Astrocyte of the spinal cord (primary cell): Measurements from ENCODE around the gene DTWD2.
A peak's percentile ranks its signal among the peaks of the same experiment; 100 is the strongest.
"Not testable (repeated sequence)": the region's sequence is repeated elsewhere in the genome, so short reads cannot be mapped to it uniquely, and the experiment has no call there.

ENCODE experiments used
- DNase-seq: peaks from one replicate; pipeline ENCODE4 v3.0.0; 2011; ENCODE audit warnings: low read depth, low spot score
- H3K4me3 ChIP-seq: 2 replicates; pipeline ENCODE4 v1.5.1; 2011; ENCODE audit warnings: low read depth, mild to moderate bottlenecking, low read length, moderate library complexity
- CTCF ChIP-seq: IDR thresholded peaks from 2 replicates; pipeline ENCODE4 v1.5.1; 2012; ENCODE audit warnings: low read depth, mild to moderate bottlenecking, low read length, inconsistent platforms
- in situ Hi-C: cut with HindIII; loops from 2 replicates; pipeline ENCODE4 v1.10.0; 2017; ENCODE audit warnings: low sequenced_read_pairs

The DTWD2 gene

GRCh38 chr5:118967059-118967508 is 21.3 kb downstream of the DTWD2 start:
- H3K4me3 ChIP-seq, result no peak overlapping the region
- in situ Hi-C loops, result no loop called here
- DNase-seq, result no peak
- no peak for TF ChIP-seq CTCF

DNA sequence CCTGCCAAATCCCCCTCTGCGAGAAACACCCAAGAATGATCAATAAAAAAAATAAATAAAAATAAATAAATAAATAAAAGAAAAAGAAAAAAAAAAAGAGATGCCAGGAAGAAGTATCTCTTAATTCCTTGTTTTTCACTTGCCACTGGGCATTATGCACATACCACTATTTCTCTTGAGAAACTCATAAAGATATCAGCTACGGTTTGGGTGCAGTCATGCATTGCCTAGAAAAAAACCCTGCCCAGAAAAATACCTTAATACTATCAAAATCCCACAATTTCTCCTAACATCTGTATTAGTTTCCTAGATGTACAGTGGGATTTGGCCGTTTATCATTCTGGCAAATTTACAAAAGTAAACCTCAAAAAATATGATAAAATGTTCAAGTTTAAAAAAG is 22.5 kb downstream of the DTWD2 start:
- in situ Hi-C loops, result no loop called here
- TF ChIP-seq CTCF, result no peak

GRCh38 chr5:118964970-118965369 is 23.4 kb downstream of the DTWD2 start:
- in situ Hi-C loops, H3K4me3 ChIP-seq, DNase-seq: not testable (repeated sequence)

More for the DNA sequence above, 22.5 kb downstream of the DTWD2 start:
- no peak for DNase-seq
- H3K4me3 ChIP-seq, result no peak overlapping the region

- DNase-seq, H3K4me3 ChIP-seq, in situ Hi-C loops: not testable (repeated sequence)
Observed at GRCh38 chr5:118964388-118964787, 24.0 kb downstream of the DTWD2 start.

GRCh38 chr5:118963169-118963568 is 25.2 kb downstream of the DTWD2 start:
- in situ Hi-C loops, result no loop called here
- TF ChIP-seq CTCF, result no peak
- DNase-seq, result no peak
- no peak overlapping the region for H3K4me3 ChIP-seq

- H3K4me3 ChIP-seq, result no peak overlapping the region
- TF ChIP-seq CTCF, result no peak
- in situ Hi-C loops, result no loop called here
- DNase-seq, result no peak
Observed at GRCh38 chr5:118960557-118960956, 27.8 kb downstream of the DTWD2 start.

- H3K4me3 ChIP-seq, result no peak overlapping the region
- in situ Hi-C loops, result no loop called here
- DNase-seq, result peak; percentile 32
- TF ChIP-seq CTCF, result peak; percentile 36
Observed at GRCh38 chr5:118956727-118957126, 31.6 kb downstream of the DTWD2 start.

GRCh38 chr5:118953652-118954005 is 34.7 kb downstream of the DTWD2 start:
- no peak for DNase-seq
- TF ChIP-seq CTCF, result no peak
- in situ Hi-C loops, result no loop called here
- H3K4me3 ChIP-seq, result no peak overlapping the region
